GM21526 (cell line): Measurements from ENCODE around the gene KIAA0586.
"Not testable (repeated sequence)": the region's sequence is repeated elsewhere in the genome, so short reads cannot be mapped to it uniquely, and the experiment has no call there.

Experiments used
- ATAC-seq: cut with Tn5 transposase; IDR thresholded peaks from one replicate; pipeline ENCODE4 v1.9.1; 2021; ENCODE audit warnings: moderate library complexity; ENCODE audit not compliant: unreplicated experiment, low FRiP score

The KIAA0586 gene

GRCh38 chr14:58587271-58587670, 159.8 kb downstream of the KIAA0586 start:
- no peak for ATAC-seq

DNA sequence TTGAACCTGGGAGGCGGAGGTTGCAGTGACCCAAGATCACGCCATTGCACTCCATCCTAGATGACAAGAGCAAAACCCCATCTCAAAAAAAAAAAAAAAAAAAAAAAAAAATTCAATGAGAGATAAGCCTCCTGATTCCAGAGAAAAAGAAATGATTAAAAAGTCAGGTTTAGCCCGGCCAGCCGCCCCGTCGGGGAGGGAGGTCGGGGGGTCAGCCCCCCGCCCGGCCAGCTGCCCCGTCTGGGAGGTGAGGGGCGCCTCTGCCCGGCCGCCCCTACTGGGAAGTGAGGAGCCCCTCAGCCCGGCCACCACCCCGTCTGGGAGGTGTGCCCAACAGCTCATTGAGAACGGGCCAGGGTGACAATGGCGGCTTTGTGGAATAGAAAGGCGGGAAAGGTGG, 160.8 kb downstream of the KIAA0586 start:
- ATAC-seq, result not testable (repeated sequence)

GRCh38 chr14:58593977-58594376, 166.5 kb downstream of the KIAA0586 start:
- ATAC-seq, result no peak

DNA sequence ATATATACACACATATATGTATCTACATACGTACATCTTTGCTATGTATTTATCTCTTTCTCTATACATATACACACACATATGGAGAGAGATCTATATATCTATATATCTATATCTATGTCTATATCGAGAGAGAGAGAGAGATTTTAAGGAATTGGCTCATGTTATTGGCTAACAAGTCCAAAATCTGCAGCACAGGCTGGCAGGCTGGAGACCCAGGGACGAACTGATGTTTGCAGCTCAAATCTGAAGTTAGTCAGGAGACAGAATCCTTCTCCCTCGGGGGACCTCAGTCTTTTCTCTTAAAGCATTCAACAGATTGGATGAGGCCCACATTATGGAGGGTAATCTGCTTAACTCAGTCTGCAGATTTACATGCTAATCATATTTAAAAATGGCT, 169.5 kb downstream of the KIAA0586 start:
- ATAC-seq, result no peak

DNA sequence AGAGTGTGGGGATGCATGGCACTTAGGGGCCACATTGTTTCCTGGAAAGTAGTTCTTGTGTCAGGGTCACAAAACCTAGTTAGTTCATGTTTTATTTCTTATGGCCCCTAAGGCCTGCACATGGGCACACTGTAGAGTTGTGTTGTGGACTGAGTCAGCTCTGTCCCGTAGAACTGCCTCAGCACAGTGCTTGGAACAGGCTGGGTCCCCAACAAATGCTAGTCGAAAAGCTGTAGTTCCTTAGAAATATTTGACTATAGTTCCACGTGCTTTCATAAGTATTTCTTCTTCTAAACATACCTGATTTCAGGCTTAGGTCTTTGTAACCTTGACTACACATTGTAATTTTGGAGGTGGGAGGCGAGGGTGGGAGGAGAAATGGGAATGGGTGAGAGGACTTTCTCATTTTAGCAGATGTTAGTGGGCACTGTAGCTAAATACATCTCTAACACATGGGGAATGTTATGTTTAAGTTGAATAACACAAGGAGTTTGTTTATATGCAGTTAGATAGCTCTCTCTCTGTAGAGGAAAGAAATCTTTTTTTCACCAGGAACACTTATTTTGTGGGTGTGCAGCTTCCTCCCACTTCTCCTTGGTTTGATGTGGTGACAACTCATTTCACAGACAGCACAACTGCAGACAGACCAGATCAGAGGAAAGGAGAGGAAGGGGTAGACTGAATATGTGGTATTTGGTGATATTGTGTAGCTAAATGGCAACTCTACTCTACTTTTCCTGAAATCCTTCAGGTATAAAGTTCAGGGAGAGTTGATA, 170.7 kb downstream of the KIAA0586 start:
- no peak for ATAC-seq

DNA sequence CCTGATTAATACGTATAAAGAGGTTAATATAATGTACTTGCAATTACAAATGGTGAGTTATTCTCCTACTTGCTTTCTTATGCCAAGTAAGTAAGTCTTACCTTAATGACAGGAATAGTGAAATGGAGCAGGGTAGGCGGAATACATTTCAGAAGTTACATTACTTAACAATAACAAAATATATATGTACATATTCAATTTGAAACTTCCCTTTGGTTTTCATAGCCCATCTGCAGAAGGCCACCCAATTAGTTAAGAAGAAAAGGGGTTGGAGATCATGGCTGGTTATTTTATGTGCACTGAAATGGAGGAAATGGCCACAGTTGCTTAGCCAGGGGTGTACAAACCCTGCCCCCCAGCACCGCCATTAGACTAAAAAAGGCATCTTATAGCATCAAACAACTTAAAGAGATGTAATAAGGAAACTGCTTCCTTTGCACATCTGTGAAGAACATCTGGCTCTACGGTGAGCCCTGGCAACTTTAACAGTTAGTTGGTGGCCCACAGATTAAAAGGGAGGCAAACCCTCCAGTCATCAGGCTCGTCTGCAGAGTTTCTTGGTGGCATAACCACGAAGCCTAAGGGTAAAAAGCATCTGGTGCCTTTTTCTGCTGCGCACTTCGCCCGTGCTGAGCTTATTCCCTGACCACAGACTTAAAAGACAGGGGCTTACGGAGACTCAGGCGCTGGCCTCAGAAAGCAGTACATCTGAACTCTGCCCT, 171.4 kb downstream of the KIAA0586 start:
- ATAC-seq, result no peak

GRCh38 chr14:58599707-58600106, 172.2 kb downstream of the KIAA0586 start:
- no peak for ATAC-seq
